HCT116 (cell line): ENCODE measurements around the gene EPHA2. TPM values are rescaled to one million over a fixed set of nuclear protein-coding genes. Genes with fewer than 3 reads are reported as not detected.
A peak's percentile ranks its signal among the peaks of the same experiment; 100 is the strongest.

Source experiments
- ATAC-seq: fragments of 200-7000 bp; cut with Tn5 transposase; 2 replicates; pipeline ENCODE4 v1.9.1; 2020; ENCODE audit warnings: mild to moderate bottlenecking, moderate library complexity
- BruUV-seq: library from RNA; stranded (reverse); fragments of 400-500 nt; replicated peaks from 2 replicates; lab custom pipeline; 2021; lab: Mats Ljungman, UMichigan
- CTCF ChIA-PET: fragments of 300-600 bp; sonication (Branson Sonifier 250); formaldehyde crosslinking; loops from one replicate; lab custom pipeline; 2021; ENCODE audit warnings: antibody characterized with exemption; lab: Charles Lee
- POLR2A ChIA-PET: fragments of 300-600, 350-600 bp; sonication (Branson Sonifier 250); formaldehyde crosslinking; loops from one replicate; lab custom pipeline; 2021; ENCODE audit warnings: antibody characterized with exemption; lab: Charles Lee
- RAD21 ChIA-PET, 2 experiments: fragments of 300-600 bp; sonication (Branson Sonifier 250); formaldehyde crosslinking; loops; one replicate each; lab custom pipeline; 2023; ENCODE audit warnings: low total read pairs in 2 of 2; ENCODE audit not compliant: uncharacterized antibody in 2 of 2, unreplicated experiment in 2 of 2, low non-redundant PET in 1 of 2; lab: Charles Lee
- DNase-seq: peaks from one replicate; pipeline ENCODE4 v3.0.0-alpha.2; 2010; ENCODE audit warnings: low read depth, low spot score
- H2AFZ ChIP-seq: fragments of 200-600 bp; shearing (Covaris generic), sonication (generic); 2 replicates; pipeline ENCODE4 v1.6.1; 2017; ENCODE audit warnings: low read depth, mixed run types, mixed read lengths, antibody characterized with exemption, low read length; ENCODE audit not compliant: poor library complexity, severe bottlenecking
- H3K27ac ChIP-seq: 2 replicates; pipeline ENCODE4 v1.5.1; 2012; ENCODE audit warnings: low read depth, low read length
- H3K27me3 ChIP-seq: fragments of 200-600 bp; sonication (generic); 2 replicates; pipeline ENCODE4 v1.6.1; 2016; ENCODE audit warnings: mixed run types, low read length, mixed read lengths; ENCODE audit not compliant: insufficient read depth
- H3K36me3 ChIP-seq, 2 experiments: fragments of 200-500 bp in 1 of 2; fragments of 200-600 bp in 1 of 2; sonication (Bioruptor generic) in 1 of 2; sonication (generic) in 1 of 2; 2 replicates each; pipeline versions ENCODE4 v1.5.1 to v1.6.1; 2014 to 2016; ENCODE audit warnings: low read length in 2 of 2, inconsistent platforms in 1 of 2, mixed read lengths in 1 of 2, mixed run types in 1 of 2; ENCODE audit not compliant: insufficient read depth in 2 of 2, control insufficient read depth in 1 of 2
- H3K4me1 ChIP-seq, 2 experiments: fragments of 200-600 bp in 1 of 2; sonication (generic) in 1 of 2; 2 replicates each; pipeline versions ENCODE4 v1.5.1 to v1.6.1; 2012 to 2017; ENCODE audit warnings: low read length in 2 of 2, inconsistent platforms in 1 of 2, mild to moderate bottlenecking in 1 of 2, mixed read lengths in 1 of 2, mixed run types in 1 of 2, moderate library complexity in 1 of 2; ENCODE audit not compliant: insufficient read depth in 2 of 2, control insufficient read depth in 1 of 2
- H3K4me2 ChIP-seq: fragments of 200-600 bp; sonication (generic); 2 replicates; pipeline ENCODE4 v1.6.1; 2017; ENCODE audit warnings: mixed run types, low read length, mixed read lengths
- H3K4me3 ChIP-seq, 2 experiments: fragments of 200-600 bp in 1 of 2; sonication (generic) in 1 of 2; replicated peaks in 1 of 2; 2 replicates each; pipeline ENCODE4 v1.5.1; 2011 to 2016; ENCODE audit warnings: low read length in 2 of 2, control low read depth in 1 of 2, low read depth in 1 of 2, mild to moderate bottlenecking in 1 of 2, mixed read lengths in 1 of 2, mixed run types in 1 of 2
- H3K79me2 ChIP-seq: fragments of 200-600 bp; sonication (generic); 2 replicates; pipeline ENCODE4 v1.6.1; 2017; ENCODE audit warnings: mild to moderate bottlenecking, mixed run types, low read length, moderate library complexity, mixed read lengths; ENCODE audit not compliant: insufficient read depth
- H3K9ac ChIP-seq: fragments of 200-600 bp; sonication (generic); 2 replicates; pipeline ENCODE4 v1.6.1; 2016; ENCODE audit warnings: low read length, mixed read lengths
- H3K9me2 ChIP-seq: fragments of 200-600 bp; sonication (generic), shearing (Covaris generic); 2 replicates; pipeline ENCODE4 v1.6.1; 2017; ENCODE audit warnings: mixed run types, mild to moderate bottlenecking, moderate library complexity; ENCODE audit not compliant: insufficient read depth
- H3K9me3 ChIP-seq, 2 experiments: fragments of 200-500 bp in 1 of 2; fragments of 200-600 bp in 1 of 2; sonication (Bioruptor generic) in 1 of 2; sonication (generic) in 1 of 2; 2 replicates each; pipeline ENCODE4 v1.6.1; 2014 to 2017; ENCODE audit warnings: low read length in 2 of 2, mixed read lengths in 2 of 2, inconsistent platforms in 1 of 2, low read depth in 1 of 2, mild to moderate bottlenecking in 1 of 2, mixed run types in 1 of 2, moderate library complexity in 1 of 2; ENCODE audit not compliant: control insufficient read depth in 1 of 2, insufficient read depth in 1 of 2
- H4K20me1 ChIP-seq: fragments of 200-600 bp; sonication (generic), shearing (Covaris generic); 2 replicates; pipeline ENCODE4 v1.6.1; 2017; ENCODE audit warnings: mixed run types, mild to moderate bottlenecking, moderate library complexity; ENCODE audit not compliant: insufficient read depth
- CEBPB ChIP-seq: IDR thresholded peaks from 2 replicates; pipeline ENCODE4 v1.6.1; 2012; ENCODE audit warnings: low read depth
- EGR1 ChIP-seq: IDR thresholded peaks from 2 replicates; pipeline ENCODE4 v1.6.1; 2012; ENCODE audit warnings: low read depth
- FOSL1 ChIP-seq: IDR thresholded peaks from 2 replicates; pipeline ENCODE4 v1.6.1; 2012; ENCODE audit warnings: low read depth
- JUND ChIP-seq: IDR thresholded peaks from 2 replicates; pipeline ENCODE4 v1.6.1; 2012
- MAX ChIP-seq: IDR thresholded peaks from 2 replicates; pipeline ENCODE4 v1.6.1; 2012
- POLR2AphosphoS5 ChIP-seq: IDR thresholded peaks from 2 replicates; pipeline ENCODE4 v1.6.1; 2011; ENCODE audit warnings: mild to moderate bottlenecking, low read depth, low read length, moderate library complexity
- SIN3A ChIP-seq: IDR thresholded peaks from 2 replicates; pipeline ENCODE4 v1.6.1; 2012; ENCODE audit warnings: low read depth
- TCF7L2 ChIP-seq: IDR thresholded peaks from 2 replicates; pipeline ENCODE4 v1.7.0; 2011; ENCODE audit warnings: borderline replicate concordance, inconsistent platforms; ENCODE audit not compliant: insufficient read depth, insufficient read length; ENCODE audit errors: extremely low read depth
- ZFX ChIP-seq: fragments of 450-650 bp; IDR thresholded peaks from 2 replicates; pipeline ENCODE4 v1.6.1; 2017
- ZNF274 ChIP-seq: fragments of 200-500 bp; sonication (Bioruptor generic); IDR thresholded peaks from 2 replicates; pipeline ENCODE4 v1.6.1; 2014; ENCODE audit warnings: mild to moderate bottlenecking, low read depth, low read length, inconsistent platforms
- intact Hi-C: fragments of 100-400 bp; cut with micrococcal nuclease; formaldehyde crosslinking; loops from 2 replicates; pipeline ENCODE4 v1.10.0; 2022
- total RNA-seq: library from RNA; stranded (reverse); gene quantifications from one replicate; pipeline ENCODE4 v1.2.1, GENCODE V29; 2021; ENCODE audit not compliant: unreplicated experiment

Gene EPHA2
- total RNA-seq, 1 experiment from 2014 or later: 164 TPM

- H3K4me3 ChIP-seq: no peak overlapping the region
- H3K4me2 ChIP-seq: no peak overlapping the region
- no peaks in the 10 kb centered on the region for H3K79me2 ChIP-seq
- DNase-seq: no peak
- ChIA-PET CTCF (interaction anchor here (0.8 to 10.3 kb wide), 6 partner anchors 41 to 114 kb away, joined by 3 to 222 read pairs (median 6); partner anchors contain the start of gene FAM131C), POLR2A (interaction anchor here (1.0 to 5.0 kb wide), 5 partner anchors 14 to 109 kb away, joined by 3 to 31 read pairs (median 11); no protein-coding TSS in a partner anchor), RAD21 (interaction anchor here (1.1 to 6.2 kb wide), 4 partner anchors 104 to 108 kb away, joined by 4 to 26 read pairs (median 8); no protein-coding TSS in a partner anchor)
- H3K4me1 ChIP-seq: peaks cover 57 to 74% of the 10 kb centered on the region in 2 experiments
- no peaks in the 10 kb centered on the region for H3K9me3 ChIP-seq
- no peak overlapping the region; the same call in 1 of the 2 replicates for H3K27ac ChIP-seq
- no peak overlapping the region for H2AFZ ChIP-seq
- no peak overlapping the region for H3K9ac ChIP-seq
- no peak for TF ChIP-seq ZNF274
- no peak for TF ChIP-seq SIN3A
- TF ChIP-seq ZFX: no peak
- no peak for TF ChIP-seq JUND
- TF ChIP-seq CEBPB: no peak
- TF ChIP-seq TCF7L2: no peak
- ATAC-seq: no peak
- H3K36me3 ChIP-seq: no peaks in the 10 kb centered on the region
- no peaks in the 10 kb centered on the region for H3K9me2 ChIP-seq
- intact Hi-C loops: loop anchor here (1.0 to 10.0 kb wide), 3 partner anchors 56 to 182 kb away; partner anchors contain the start of gene SRARP
- BruUV-seq: no TSS peak
- H4K20me1 ChIP-seq: no peaks in the 10 kb centered on the region
- H3K27me3 ChIP-seq: no peaks in the 10 kb centered on the region
Observed at GRCh38 chr1:16186655-16187235, 30.9 kb upstream of the EPHA2 start.

- BruUV-seq: no TSS peak
- TF ChIP-seq POLR2AphosphoS5 (0 out of 2 replicates have a peak, but pooled peaks have one; percentile 2), EGR1 (no peak), SIN3A (no peak), FOSL1 (no peak), MAX (no peak)
- no peaks in the 10 kb centered on the region for H3K27me3 ChIP-seq
- H3K9me3 ChIP-seq: no peaks in the 10 kb centered on the region
- RAD21 ChIA-PET: interaction anchor here (0.6 to 6.2 kb wide), 3 partner anchors 28 to 106 kb away, joined by 3 to 26 read pairs (median 3); no protein-coding TSS in a partner anchor
- H3K9ac ChIP-seq: peak overlapping the region; percentile 32
- peaks cover 76 to 89% of the 10 kb centered on the region in 2 experiments for H3K4me1 ChIP-seq
- H3K9me2 ChIP-seq: no peaks in the 10 kb centered on the region
- no peaks in the 10 kb centered on the region for H4K20me1 ChIP-seq
- intact Hi-C loops: loop anchor here (5.0 to 10.0 kb wide), 2 partner anchors 58 to 180 kb away; partner anchors contain the start of gene SRARP
- CTCF ChIA-PET: interaction anchor here (10.3 kb wide), 1 partner anchor 104 kb away, joined by 222 read pairs; no protein-coding TSS in a partner anchor
- peak overlapping the region; percentile 82 for H3K4me2 ChIP-seq
- no peaks in the 10 kb centered on the region for H3K36me3 ChIP-seq
- POLR2A ChIA-PET: interaction anchor here (0.7 to 5.0 kb wide), 5 partner anchors 28 to 107 kb away, joined by 3 to 31 read pairs (median 11); partner anchors contain the start of gene EPHA2
- H3K27ac ChIP-seq: peak overlapping the region; percentile 47
- no peaks in the 10 kb centered on the region for H3K79me2 ChIP-seq
- ATAC-seq (no peak), DNase-seq (no peak)
- H3K4me3 ChIP-seq: no peak overlapping the region
- H2AFZ ChIP-seq: no peak overlapping the region
Observed at GRCh38 chr1:16184557-16185303, 28.9 kb upstream of the EPHA2 start.
